Osteocyte (in vitro differentiated cells): Measurements from ENCODE around the gene ARID5B. TPM values are rescaled to one million over a fixed set of nuclear protein-coding genes. Genes with fewer than 3 reads are reported as not detected.

Experiments
- DNase-seq: peaks from one replicate; pipeline ENCODE4 v3.0.0; 2021; ENCODE audit warnings: mixed read lengths; ENCODE audit not compliant: unreplicated experiment; ENCODE audit errors: extremely low spot score
- H3K27ac Mint-ChIP-seq: one replicate; pipeline ENCODE4 v1.8.0; 2021; ENCODE audit warnings: mild to moderate bottlenecking, mixed read lengths; ENCODE audit not compliant: unreplicated experiment
- H3K27me3 Mint-ChIP-seq: one replicate; pipeline ENCODE4 v1.8.0; 2021; ENCODE audit warnings: mixed read lengths; ENCODE audit not compliant: unreplicated experiment
- H3K36me3 Mint-ChIP-seq: one replicate; pipeline ENCODE4 v1.8.0; 2021; ENCODE audit warnings: mixed read lengths; ENCODE audit not compliant: unreplicated experiment
- H3K4me1 Mint-ChIP-seq: one replicate; pipeline ENCODE4 v1.8.0; 2021; ENCODE audit warnings: mixed read lengths; ENCODE audit not compliant: unreplicated experiment
- H3K4me3 Mint-ChIP-seq: one replicate; pipeline ENCODE4 v1.8.0; 2021; ENCODE audit warnings: mild to moderate bottlenecking, moderate library complexity, mixed read lengths; ENCODE audit not compliant: unreplicated experiment
- H3K9me3 Mint-ChIP-seq: one replicate; pipeline ENCODE4 v1.8.0; 2021; ENCODE audit warnings: mixed read lengths; ENCODE audit not compliant: unreplicated experiment
- total RNA-seq: library from RNA; stranded (reverse); gene quantifications from 2 replicates; pipeline ENCODE4 v1.2.1, GENCODE V29; 2021
- TF ChIP-seq, protein P1 (sequence below): fragments of 200-600 bp; sonication (generic); IDR thresholded peaks from 2 replicates; pipeline ENCODE4 v1.5.0; 2021; ENCODE audit warnings: antibody characterized with exemption, mild to moderate bottlenecking, moderate library complexity

The ARID5B gene
- total RNA-seq, 1 donor from 2014 or later: 89.4 TPM

GRCh38 chr10:61869041-61869675, 32.3 kb upstream of the ARID5B start:
- Mint-ChIP-seq H3K4me1 (peaks cover 23% of the 10 kb centered on the region), H3K36me3 (no peaks in the 10 kb centered on the region), H3K9me3 (no peaks in the 10 kb centered on the region), H3K27me3 (no peaks in the 10 kb centered on the region), H3K27ac (peak overlapping the region; percentile 37), H3K4me3 (no peak overlapping the region)
- TF ChIP-seq, protein P1, sequence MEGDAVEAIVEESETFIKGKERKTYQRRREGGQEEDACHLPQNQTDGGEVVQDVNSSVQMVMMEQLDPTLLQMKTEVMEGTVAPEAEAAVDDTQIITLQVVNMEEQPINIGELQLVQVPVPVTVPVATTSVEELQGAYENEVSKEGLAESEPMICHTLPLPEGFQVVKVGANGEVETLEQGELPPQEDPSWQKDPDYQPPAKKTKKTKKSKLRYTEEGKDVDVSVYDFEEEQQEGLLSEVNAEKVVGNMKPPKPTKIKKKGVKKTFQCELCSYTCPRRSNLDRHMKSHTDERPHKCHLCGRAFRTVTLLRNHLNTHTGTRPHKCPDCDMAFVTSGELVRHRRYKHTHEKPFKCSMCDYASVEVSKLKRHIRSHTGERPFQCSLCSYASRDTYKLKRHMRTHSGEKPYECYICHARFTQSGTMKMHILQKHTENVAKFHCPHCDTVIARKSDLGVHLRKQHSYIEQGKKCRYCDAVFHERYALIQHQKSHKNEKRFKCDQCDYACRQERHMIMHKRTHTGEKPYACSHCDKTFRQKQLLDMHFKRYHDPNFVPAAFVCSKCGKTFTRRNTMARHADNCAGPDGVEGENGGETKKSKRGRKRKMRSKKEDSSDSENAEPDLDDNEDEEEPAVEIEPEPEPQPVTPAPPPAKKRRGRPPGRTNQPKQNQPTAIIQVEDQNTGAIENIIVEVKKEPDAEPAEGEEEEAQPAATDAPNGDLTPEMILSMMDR: no peak
- DNase-seq: no peak

DNA sequence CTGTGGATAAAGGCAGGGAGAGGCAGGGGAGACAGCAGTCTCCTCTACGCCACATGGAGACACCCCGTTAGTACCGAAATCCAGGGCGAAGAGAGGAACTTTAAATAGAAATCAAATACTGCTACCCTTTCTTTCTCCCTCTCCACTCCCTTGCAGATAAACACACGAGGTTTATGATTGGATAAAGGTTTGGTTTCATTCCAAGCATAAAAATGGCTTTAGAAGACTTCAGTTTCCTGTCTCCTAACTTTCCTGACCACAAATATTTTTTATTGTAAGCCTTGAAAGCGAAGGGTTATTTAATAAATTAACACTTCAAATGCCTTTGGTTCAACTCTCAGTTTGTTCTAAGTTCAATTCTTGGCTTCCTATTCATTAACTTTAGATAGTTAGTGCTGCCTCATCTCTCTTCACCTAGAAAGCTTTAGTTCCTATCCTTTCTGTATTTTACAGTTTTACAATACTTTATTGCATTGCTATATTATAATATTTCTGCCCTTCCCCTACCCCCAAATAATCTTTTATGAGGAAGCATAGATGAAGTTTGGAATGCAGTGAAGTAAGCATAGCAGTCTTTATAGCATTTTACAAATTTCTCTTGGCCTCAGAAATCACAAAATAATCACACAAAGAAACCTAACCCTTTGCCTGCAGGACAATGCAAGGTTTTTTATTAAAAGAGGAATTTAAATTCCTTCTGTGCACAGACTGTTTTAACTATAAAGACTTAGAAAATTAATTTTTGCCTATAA, 31.5 kb upstream of the ARID5B start:
- Mint-ChIP-seq H3K27me3 (no peaks in the 10 kb centered on the region), H3K27ac (peak overlapping the region; percentile 68), H3K4me1 (peaks cover 23% of the 10 kb centered on the region), H3K4me3 (no peak overlapping the region), H3K9me3 (no peaks in the 10 kb centered on the region), H3K36me3 (no peaks in the 10 kb centered on the region)
- DNase-seq: no peak
- TF ChIP-seq, protein P1: no peak

GRCh38 chr10:61870526-61870895, 31.0 kb upstream of the ARID5B start:
- H3K27ac Mint-ChIP-seq: peak overlapping the region; percentile 68
- no peaks in the 10 kb centered on the region for H3K27me3 Mint-ChIP-seq
- no peak overlapping the region for H3K4me3 Mint-ChIP-seq
- no peak for DNase-seq
- no peaks in the 10 kb centered on the region for H3K36me3 Mint-ChIP-seq
- H3K4me1 Mint-ChIP-seq: peaks cover 23% of the 10 kb centered on the region
- TF ChIP-seq, protein P1: no peak
- H3K9me3 Mint-ChIP-seq: no peaks in the 10 kb centered on the region

DNA sequence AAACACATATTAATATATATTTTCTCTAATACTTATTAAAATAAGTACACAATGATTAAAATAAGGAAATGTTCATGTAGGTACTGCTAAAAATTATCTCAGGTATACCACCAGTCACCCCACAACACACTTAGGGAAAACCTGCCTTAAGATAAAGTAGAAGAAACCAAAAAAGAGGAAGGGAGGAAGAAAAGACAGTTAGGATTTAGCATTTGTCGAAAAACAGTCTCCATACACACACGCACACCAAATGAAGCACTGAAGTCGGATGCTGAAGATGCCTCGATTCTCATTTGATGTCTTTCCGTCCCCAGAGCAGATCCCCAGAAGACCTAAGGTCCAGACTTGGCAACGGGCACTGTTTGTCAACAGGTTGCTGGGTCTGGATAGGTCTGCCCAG, 30.0 kb upstream of the ARID5B start:
- Mint-ChIP-seq H3K36me3 (no peaks in the 10 kb centered on the region), H3K4me1 (peaks cover 23% of the 10 kb centered on the region), H3K27me3 (no peaks in the 10 kb centered on the region), H3K9me3 (no peaks in the 10 kb centered on the region), H3K27ac (no peak overlapping the region), H3K4me3 (no peak overlapping the region)
- TF ChIP-seq, protein P1: no peak
- DNase-seq: no peak

DNA sequence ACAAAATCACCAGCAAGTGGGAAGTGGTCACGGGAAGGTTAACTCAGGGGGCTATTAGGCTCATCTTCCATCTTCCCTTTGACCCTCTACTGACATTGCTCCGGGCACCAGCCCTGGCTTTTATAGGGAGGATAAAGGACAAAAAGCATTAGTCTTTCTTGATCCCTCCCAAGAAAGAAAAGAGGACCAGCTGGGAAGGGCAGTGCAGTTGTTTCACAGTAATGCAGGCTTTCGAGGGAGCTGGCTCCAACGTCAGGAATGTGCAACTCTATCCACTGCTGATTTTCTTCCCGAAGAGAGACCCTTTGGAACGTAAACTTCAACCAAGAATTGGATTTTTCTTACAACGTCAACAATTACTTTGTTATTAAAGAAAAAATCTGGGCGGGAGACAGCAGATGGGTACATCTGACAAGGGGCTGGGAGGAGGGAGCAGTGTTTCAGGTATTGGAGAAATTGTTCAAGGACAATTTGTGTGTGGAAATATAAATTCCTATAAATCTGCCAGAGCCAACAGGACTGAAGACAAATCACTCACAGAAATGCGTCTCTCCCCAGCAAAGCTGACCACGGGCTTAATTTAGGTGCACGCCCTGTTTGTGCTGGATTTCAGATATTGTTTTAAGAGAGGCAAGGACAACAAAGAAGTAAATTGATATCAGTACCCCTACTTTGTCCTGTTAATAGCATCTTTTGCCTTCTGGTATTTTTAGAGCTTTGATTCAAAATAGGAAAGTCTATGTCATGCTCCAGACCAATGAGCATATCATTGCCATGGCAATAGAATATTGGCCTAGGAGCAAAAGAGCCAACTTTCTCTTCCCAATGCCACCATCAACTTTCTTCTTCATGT, 23.4 kb upstream of the ARID5B start:
- TF ChIP-seq, protein P1: no peak
- Mint-ChIP-seq H3K4me3 (no peak overlapping the region), H3K27me3 (no peaks in the 10 kb centered on the region), H3K27ac (peak overlapping the region; percentile 46), H3K36me3 (no peaks in the 10 kb centered on the region), H3K9me3 (no peaks in the 10 kb centered on the region), H3K4me1 (peaks cover 21% of the 10 kb centered on the region)
- DNase-seq: no peak
